ENCODE measurements around the gene NDUFS8.

The NDUFS8 gene

GRCh38 chr11:68032997-68033707 lies 2.7 kb downstream of the NDUFS8 start:
- H3K27ac ChIP-seq (replicated peaks), result no peak overlapping the region
- no peaks in the 10 kb centered on the region for H3K27me3 ChIP-seq (ENCODE audit: insufficient read depth, poor library complexity, severe bottlenecking)
- no peak for DNase-seq (ENCODE audit: low read depth in 1 of 2, low spot score in 1 of 2)
- no peak overlapping the region for H3K4me3 ChIP-seq (replicated peaks; ENCODE audit: insufficient read depth, low read length)
- TF ChIP-seq POLR2AphosphoS5 (IDR thresholded peaks at IDR 0.05; ENCODE audit: low read depth), result no peak
- TF ChIP-seq SPI1 (IDR thresholded peaks at IDR 0.05; ENCODE audit: borderline replicate concordance, low read depth), result no peak
- TF ChIP-seq GABPA (IDR thresholded peaks at IDR 0.05; ENCODE audit: low read depth), result no peak
- no peak for TF ChIP-seq REST (IDR thresholded peaks at IDR 0.05; ENCODE audit: insufficient replicate concordance, low read depth)
- TF ChIP-seq, protein P1, sequence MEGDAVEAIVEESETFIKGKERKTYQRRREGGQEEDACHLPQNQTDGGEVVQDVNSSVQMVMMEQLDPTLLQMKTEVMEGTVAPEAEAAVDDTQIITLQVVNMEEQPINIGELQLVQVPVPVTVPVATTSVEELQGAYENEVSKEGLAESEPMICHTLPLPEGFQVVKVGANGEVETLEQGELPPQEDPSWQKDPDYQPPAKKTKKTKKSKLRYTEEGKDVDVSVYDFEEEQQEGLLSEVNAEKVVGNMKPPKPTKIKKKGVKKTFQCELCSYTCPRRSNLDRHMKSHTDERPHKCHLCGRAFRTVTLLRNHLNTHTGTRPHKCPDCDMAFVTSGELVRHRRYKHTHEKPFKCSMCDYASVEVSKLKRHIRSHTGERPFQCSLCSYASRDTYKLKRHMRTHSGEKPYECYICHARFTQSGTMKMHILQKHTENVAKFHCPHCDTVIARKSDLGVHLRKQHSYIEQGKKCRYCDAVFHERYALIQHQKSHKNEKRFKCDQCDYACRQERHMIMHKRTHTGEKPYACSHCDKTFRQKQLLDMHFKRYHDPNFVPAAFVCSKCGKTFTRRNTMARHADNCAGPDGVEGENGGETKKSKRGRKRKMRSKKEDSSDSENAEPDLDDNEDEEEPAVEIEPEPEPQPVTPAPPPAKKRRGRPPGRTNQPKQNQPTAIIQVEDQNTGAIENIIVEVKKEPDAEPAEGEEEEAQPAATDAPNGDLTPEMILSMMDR (IDR thresholded peaks at IDR 0.05; ENCODE audit: insufficient read depth, low read length), result no peak

- no peaks in the 10 kb centered on the region for H3K27me3 ChIP-seq (ENCODE audit: insufficient read depth, poor library complexity, severe bottlenecking)
- no peak for DNase-seq (ENCODE audit: low read depth in 1 of 2, low spot score in 1 of 2)
- no peak overlapping the region for H3K27ac ChIP-seq (replicated peaks)
- TF ChIP-seq SPI1 (IDR thresholded peaks at IDR 0.05; ENCODE audit: borderline replicate concordance, low read depth) (no peak), POLR2AphosphoS5 (IDR thresholded peaks at IDR 0.05; ENCODE audit: low read depth) (no peak), GABPA (IDR thresholded peaks at IDR 0.05; ENCODE audit: low read depth) (no peak), REST (IDR thresholded peaks at IDR 0.05; ENCODE audit: insufficient replicate concordance, low read depth) (no peak)
- TF ChIP-seq, protein P1 (IDR thresholded peaks at IDR 0.05; ENCODE audit: insufficient read depth, low read length), result no peak
- no peak overlapping the region for H3K4me3 ChIP-seq (replicated peaks; ENCODE audit: insufficient read depth, low read length)
Observed at GRCh38 chr11:68033708-68034045, 3.2 kb downstream of the NDUFS8 start.

DNA sequence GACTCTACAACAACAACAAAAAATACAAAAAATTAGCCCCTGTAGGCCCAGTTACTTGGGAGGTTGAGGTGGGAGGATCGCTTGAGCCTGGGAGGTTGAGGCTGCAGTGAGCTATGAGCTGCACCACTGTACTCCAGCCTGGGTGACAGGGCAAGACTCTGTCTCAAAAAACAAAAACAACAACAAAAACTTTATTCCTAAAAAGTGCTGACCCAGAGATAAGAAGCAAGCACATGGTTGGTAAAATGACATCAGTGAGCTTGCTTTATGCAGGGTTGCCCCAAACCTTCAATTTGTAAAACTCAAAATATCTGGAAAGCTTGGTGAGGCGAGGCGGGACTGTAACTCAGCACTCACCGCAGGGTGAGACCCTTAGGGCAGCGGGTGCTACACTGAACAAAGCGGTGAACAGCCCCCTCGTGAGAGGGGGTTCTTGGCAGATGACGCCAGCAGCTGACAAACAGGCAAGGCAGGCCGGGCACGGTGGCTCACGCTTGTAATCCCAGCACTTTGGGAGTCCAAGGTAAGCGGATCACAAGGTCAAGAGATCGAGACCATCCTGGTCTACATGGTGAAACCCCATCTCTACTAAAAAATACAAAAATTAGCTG lies 4.9 kb downstream of the NDUFS8 start:
- H3K27me3 ChIP-seq (ENCODE audit: insufficient read depth, poor library complexity, severe bottlenecking), result no peaks in the 10 kb centered on the region
- H3K4me3 ChIP-seq (replicated peaks; ENCODE audit: insufficient read depth, low read length), result no peak overlapping the region
- peak overlapping the region; percentile 81; the same call in 1 of the 2 replicates for H3K27ac ChIP-seq (replicated peaks)
- no peak for TF ChIP-seq SPI1 (IDR thresholded peaks at IDR 0.05; ENCODE audit: borderline replicate concordance, low read depth)
- TF ChIP-seq GABPA (IDR thresholded peaks at IDR 0.05; ENCODE audit: low read depth), result no peak
- DNase-seq (ENCODE audit: low read depth in 1 of 2, low spot score in 1 of 2), result no peak

DNA sequence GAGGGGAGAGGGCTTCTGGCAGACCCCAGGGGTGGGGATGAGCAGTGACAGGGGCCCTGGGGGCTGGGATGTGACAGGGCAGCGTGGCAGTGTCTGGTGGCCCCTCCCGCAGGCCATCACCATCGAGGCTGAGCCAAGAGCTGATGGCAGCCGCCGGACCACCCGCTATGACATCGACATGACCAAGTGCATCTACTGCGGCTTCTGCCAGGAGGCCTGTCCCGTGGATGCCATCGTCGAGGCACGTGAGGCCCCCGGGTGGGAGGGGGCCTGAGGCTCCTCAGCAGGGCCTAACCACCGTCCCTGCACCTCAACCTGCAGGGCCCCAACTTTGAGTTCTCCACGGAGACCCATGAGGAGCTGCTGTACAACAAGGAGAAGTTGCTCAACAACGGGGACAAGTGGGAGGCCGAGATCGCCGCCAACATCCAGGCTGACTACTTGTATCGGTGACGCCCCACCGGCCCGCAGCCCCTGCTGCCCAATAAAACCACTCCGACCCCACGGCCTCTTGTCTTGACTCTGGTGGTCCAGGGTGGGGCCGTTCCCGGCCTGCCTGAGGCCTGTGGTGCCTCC lies 5.7 kb downstream of the NDUFS8 start:
- no peaks in the 10 kb centered on the region for H3K27me3 ChIP-seq (ENCODE audit: insufficient read depth, poor library complexity, severe bottlenecking)
- TF ChIP-seq, protein P1 (IDR thresholded peaks at IDR 0.05; ENCODE audit: insufficient read depth, low read length), result no peak
- TF ChIP-seq POLR2AphosphoS5 (IDR thresholded peaks at IDR 0.05; ENCODE audit: low read depth) (peak; percentile 9; the same call in 1 of the 2 replicates), REST (IDR thresholded peaks at IDR 0.05; ENCODE audit: insufficient replicate concordance, low read depth) (no peak), SPI1 (IDR thresholded peaks at IDR 0.05; ENCODE audit: borderline replicate concordance, low read depth) (no peak)
- peak overlapping the region; percentile 81 for H3K27ac ChIP-seq (replicated peaks)
- peak; percentile 77 to 84 for DNase-seq (ENCODE audit: low read depth in 1 of 2, low spot score in 1 of 2)
- H3K4me3 ChIP-seq (replicated peaks; ENCODE audit: insufficient read depth, low read length), result no peak overlapping the region

Measured in HL-60 (cell line).